NCI-H2227 treated with DMSO at 0.1 percent for 48 hours (cell line): ENCODE results near the gene MVK.
A peak's percentile ranks its signal among the peaks of the same experiment; 100 is the strongest.

Experiments used
- DNase-seq: peaks from one replicate; lab custom pipeline; 2025; lab: John Stamatoyannopoulos, UW

The MVK gene

DNA sequence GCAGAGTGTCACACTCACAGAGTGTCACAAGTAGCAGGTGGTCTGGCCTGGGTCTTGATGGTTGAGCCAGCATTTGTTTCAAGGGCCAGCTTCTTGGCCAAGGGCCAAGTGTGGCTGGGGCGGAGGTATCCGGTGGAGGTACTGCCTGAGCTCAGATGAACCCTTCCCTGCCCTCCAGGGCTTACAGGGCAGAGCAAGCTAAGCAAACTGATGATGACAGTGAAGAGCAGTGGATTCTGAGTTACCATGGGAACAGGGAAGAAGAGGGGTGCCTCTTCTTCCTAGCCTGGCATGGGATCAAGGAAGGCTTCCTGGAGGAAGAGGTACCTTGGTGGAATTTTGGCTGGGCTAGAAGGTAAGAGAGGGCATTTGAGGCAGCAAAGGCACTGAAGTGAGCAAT is 35.7 kb downstream of the MVK start:
- DNase-seq, result no peak

DNA sequence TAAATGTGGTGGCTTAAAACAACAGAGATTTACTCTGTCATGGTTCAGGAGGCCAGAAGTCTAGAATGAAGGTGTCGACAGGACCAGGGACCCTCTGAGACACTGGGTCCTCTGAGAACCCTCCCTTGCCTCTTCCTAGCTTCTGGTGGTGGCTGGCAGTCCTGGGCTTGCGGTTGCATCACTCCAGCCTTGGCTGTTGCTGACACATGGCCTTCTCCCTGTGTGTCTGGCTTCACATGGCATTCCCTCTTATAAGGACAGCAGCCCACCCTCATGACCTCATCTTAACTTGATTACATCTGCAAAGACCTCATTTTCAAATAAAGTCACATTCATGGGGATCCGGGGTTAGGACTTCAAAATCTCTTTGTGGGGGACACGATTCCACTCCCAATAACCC is 36.9 kb downstream of the MVK start:
- no peak for DNase-seq

- no peak for DNase-seq
Observed at GRCh38 chr12:109611223-109611622, 37.6 kb downstream of the MVK start.

DNA sequence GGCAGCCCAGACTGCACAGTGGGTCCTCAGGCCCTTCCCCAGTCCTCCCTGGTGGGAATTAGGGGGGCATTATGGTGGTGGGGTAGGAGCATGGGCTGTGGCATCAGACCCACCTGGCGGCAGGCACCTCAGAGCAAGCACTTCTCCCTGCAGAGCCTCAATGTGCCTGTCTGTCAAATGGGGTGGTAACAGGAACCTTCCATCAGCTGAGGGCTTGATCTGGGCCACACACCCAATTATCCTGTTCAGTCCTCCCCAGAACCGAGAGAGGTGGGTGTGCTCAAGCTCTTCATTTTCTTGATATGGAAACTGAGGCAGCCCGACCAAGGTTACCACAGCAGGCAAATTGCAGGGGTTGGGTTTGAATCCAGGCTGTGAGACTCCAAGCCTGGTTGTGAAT is 38.4 kb downstream of the MVK start:
- no peak for DNase-seq

DNA sequence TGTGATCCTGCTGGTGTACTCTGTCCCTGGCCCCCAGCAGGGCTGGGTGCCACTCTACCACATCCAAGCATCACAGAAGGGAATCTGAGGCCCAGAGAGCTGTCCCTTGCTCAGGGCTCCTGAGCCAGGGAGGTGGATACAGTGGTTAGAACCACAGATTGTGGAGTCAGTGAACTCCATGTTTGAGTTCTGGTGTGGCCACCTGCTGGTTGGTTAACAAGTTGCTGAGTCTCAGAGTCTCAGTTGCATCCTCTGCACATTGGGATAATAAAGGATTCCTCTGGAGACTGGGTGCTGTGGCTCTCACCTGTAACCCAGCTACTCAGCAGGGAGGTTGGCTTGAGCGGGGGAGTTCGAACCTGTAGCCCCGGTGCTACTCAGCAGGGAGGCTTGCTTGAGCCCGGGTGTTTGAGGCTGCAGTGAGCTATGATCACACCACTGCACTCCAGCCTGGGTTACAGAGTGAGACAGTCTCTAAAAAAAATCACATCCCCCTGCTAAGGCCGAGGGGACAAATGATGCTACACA is 39.4 kb downstream of the MVK start:
- no peak for DNase-seq

GRCh38 chr12:109613649-109614455 is 40.3 kb downstream of the MVK start:
- DNase-seq, result peak; percentile 8

DNA sequence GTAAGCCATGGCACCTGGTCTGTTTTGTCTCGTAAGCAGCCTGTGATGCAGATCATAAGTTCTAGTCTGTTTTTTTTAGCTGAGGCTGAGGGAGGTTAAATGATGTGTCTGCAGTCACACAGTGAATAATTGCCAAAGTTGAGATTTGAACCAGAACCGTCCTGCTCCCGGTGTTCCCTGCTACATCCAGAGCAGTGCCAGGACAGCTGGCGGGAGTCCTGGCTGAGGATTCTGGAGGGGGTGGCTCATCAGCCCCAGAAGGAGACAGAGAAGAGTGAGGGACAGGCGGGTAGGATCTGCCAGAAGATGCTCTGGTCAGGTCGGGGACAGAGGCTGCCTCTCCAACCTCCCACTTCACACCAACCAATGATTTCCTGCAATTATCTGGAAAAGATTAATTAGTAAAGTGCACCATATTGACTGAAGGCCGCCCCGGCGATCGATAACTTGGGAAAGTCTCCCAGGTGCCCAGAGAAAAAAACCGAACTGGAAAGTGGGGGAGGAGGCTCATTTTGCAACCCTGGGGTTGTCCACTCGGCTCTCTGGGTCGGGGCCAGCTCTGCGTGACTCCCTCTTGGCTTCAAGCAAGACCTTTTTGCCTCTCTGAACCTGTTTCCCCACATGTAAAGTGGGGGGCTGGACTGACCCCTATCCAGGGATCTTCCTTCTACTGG is 42.1 kb downstream of the MVK start:
- no peak for DNase-seq

- DNase-seq, result no peak
Observed at GRCh38 chr12:109617491-109617890, 43.9 kb downstream of the MVK start.

DNA sequence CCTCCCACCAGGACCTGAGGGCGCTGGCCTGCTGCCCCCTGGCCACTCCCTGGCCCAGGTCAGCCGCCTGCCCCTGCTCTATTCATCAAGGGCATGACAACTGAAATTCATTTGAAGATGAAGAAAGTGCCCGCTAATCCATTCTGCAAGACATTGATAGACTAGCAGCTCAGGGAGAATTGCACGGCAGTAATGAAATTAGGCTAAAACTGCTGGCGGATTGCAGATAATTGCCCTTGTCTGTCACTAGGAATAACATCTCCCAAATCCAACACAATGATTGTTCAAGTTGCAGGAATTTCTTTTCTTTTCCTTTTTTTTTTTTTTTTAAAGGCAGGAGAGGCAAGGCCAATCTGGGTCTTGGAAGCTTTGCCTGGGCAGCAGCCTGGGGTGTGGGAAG is 44.5 kb downstream of the MVK start:
- no peak for DNase-seq

DNA sequence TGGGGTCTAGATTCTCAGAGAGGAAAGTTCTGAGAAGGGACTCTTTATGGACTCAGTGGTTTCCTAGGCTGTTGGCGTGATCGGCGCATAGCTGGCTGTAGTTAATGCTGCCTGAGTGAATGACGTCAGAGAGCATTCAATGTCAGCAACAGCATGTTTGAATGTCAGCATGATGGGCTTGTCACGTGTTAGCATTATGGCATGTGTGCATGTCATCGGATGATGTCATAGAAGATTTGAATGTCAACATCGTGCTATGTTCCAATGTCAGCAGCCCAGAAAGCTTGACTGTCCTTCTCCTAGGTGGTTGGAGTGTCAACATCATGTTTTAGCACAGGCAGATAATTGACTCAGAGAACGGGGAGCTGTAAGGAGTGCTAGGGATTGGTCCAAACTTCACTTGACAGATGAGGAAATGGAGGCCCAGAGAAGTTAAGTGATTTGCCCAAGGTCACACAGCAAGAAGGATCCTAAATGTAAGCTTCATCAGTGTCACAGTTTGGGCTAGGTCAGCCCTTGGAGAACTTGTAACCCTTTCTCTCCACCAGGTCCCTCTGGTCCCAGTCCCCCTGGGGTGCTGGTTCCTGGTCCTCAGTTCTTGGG is 45.5 kb downstream of the MVK start:
- no peak for DNase-seq

- no peak for DNase-seq
Observed at GRCh38 chr12:109621211-109621694, 47.7 kb downstream of the MVK start.

DNA sequence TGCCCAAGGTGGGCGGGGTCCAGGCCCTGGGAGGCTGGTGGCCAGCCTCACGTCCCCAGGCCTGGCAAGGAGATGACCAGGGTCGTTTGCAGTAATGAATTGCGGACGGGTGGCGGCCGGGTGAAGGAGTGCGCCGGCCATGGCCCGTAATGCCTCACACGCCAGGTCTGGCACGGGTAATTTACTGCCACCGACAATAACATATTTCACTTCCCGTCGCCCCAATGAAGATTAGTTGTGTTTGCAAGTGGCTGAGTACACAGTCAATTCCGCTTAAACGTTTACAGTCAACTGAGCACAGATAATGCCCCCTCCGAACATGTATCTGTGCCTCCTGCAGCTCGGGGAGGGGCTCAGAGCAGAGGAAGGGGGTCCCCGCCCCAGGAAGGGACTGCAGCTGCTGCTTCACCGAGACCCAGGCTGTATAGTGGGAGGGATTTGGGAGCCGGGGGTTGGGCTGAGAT is 48.3 kb downstream of the MVK start:
- DNase-seq, result peak; percentile 65

DNA sequence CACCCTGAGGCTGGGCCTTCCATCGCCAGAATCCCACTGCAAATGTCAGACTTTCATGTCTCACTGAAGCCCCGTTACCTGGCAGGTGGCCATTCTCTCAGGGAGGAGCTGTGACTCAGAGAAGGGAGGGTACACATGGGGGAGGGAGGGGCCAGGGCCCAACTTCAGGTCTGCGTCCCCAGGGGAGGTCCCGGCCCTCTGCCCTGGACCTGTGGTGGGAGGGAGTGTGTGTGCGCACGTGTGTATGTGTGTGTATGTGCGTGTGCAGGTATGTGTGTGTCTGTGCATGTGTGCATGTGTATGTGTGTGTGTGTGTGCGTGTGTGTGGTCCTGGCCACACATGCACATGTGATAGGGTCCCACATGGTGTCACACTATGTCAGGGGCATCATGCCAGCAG is 50.9 kb downstream of the MVK start:
- DNase-seq, result no peak

- no peak for DNase-seq
Observed at GRCh38 chr12:109625131-109625559, 51.6 kb downstream of the MVK start.

- no peak for DNase-seq
Observed at GRCh38 chr12:109625749-109626377, 52.3 kb downstream of the MVK start.

GRCh38 chr12:109626378-109627115 is 53.0 kb downstream of the MVK start:
- DNase-seq, result no peak

DNA sequence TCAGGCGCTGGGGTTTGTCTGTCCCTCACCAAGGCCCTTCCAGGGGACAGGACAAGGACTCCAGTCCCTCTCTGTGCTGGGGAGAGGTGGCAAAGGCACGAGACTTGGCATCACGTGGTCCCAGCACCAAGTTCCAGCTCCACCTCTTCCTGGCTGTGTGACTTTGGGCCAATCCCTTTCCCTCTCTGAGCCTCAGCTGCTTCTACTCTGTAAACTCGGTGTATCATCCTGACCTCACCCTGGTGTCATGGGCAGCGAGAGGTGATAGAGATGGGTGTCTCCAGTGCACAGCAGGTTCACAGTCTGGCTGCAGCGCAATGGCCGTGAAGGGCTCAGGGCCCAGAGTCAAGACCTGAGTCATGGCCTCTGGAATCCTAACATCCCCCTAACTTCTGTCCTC is 54.0 kb downstream of the MVK start:
- DNase-seq, result no peak

- no peak for DNase-seq
Observed at GRCh38 chr12:109630107-109630506, 56.5 kb downstream of the MVK start.

GRCh38 chr12:109630815-109631214 is 57.2 kb downstream of the MVK start:
- DNase-seq, result no peak

- DNase-seq, result no peak
Observed at GRCh38 chr12:109631302-109631701, 57.7 kb downstream of the MVK start.

GRCh38 chr12:109631751-109632150 is 58.2 kb downstream of the MVK start:
- DNase-seq, result no peak

- no peak for DNase-seq
Observed at GRCh38 chr12:109632342-109632741, 58.7 kb downstream of the MVK start.
